Liver (tissue), 9 donors: ENCODE measurements around the gene DHH. TPM values are rescaled to one million over a fixed set of nuclear protein-coding genes. Genes with fewer than 3 reads are reported as not detected.

Source experiments
- DNase-seq: peaks from one replicate; pipeline ENCODE4 v3.0.0-alpha.2; 2017; ENCODE audit warnings: low spot score
- H3K27ac ChIP-seq, 2 donors: one replicate each; pipeline ENCODE4 v1.7.0; 2013; ENCODE audit warnings: inconsistent platforms in 2 of 2, low read length in 2 of 2, control low read depth in 1 of 2, low read depth in 1 of 2, mild to moderate bottlenecking in 1 of 2
- H3K27me3 ChIP-seq, 4 donors: one replicate each; pipeline versions ENCODE4 v1.6.1 to v1.7.0; 2013; ENCODE audit warnings: low read length in 3 of 4, inconsistent platforms in 1 of 4, mild to moderate bottlenecking in 1 of 4, moderate library complexity in 1 of 4; ENCODE audit not compliant: control insufficient read depth in 4 of 4, insufficient read depth in 4 of 4
- H3K36me3 ChIP-seq, 4 donors: one replicate each; pipeline versions ENCODE4 v1.6.1 to v1.7.0; 2013; ENCODE audit warnings: low read length in 3 of 4, mild to moderate bottlenecking in 3 of 4, low read depth in 1 of 4, moderate library complexity in 1 of 4; ENCODE audit not compliant: control insufficient read depth in 4 of 4, insufficient read depth in 3 of 4
- H3K4me1 ChIP-seq, 4 donors: one replicate each; pipeline versions ENCODE4 v1.6.1 to v1.7.0; 2013; ENCODE audit warnings: low read length in 3 of 4, mild to moderate bottlenecking in 3 of 4, moderate library complexity in 1 of 4; ENCODE audit not compliant: control insufficient read depth in 4 of 4, insufficient read depth in 4 of 4
- H3K4me3 ChIP-seq, 3 donors: one replicate each; pipeline versions ENCODE4 v1.6.1 to v1.7.0; 2013; ENCODE audit warnings: low read length in 3 of 3, control low read depth in 1 of 3, low read depth in 1 of 3, mild to moderate bottlenecking in 1 of 3
- H3K9ac ChIP-seq, 2 donors: one replicate each; pipeline ENCODE4 v1.7.0; 2013; ENCODE audit warnings: low read length in 2 of 2, mild to moderate bottlenecking in 2 of 2, moderate library complexity in 2 of 2, control low read depth in 1 of 2, low read depth in 1 of 2
- H3K9me3 ChIP-seq, 4 donors: one replicate each; pipeline versions ENCODE4 v1.6.1 to v1.7.0; 2013; ENCODE audit warnings: low read length in 3 of 4; ENCODE audit not compliant: control insufficient read depth in 4 of 4
- EGR1 ChIP-seq, 2 donors: IDR thresholded peaks; 2 replicates each; pipeline ENCODE4 v1.6.1; 2016 to 2018; ENCODE audit warnings: antibody characterized with exemption in 2 of 2, low read depth in 2 of 2
- FOXA1 ChIP-seq: IDR thresholded peaks from 2 replicates; pipeline ENCODE4 v1.6.1; 2016; ENCODE audit warnings: antibody characterized with exemption
- FOXA2 ChIP-seq: IDR thresholded peaks from 2 replicates; pipeline ENCODE4 v1.6.1; 2016; ENCODE audit warnings: antibody characterized with exemption
- HNF4A ChIP-seq, 2 donors: conservative IDR thresholded peaks; 2 replicates each; pipeline ENCODE4 v1.6.1; 2016; ENCODE audit warnings: antibody characterized with exemption in 2 of 2, mild to moderate bottlenecking in 2 of 2
- HNF4G ChIP-seq: IDR thresholded peaks from 2 replicates; pipeline ENCODE4 v1.6.1; 2016; ENCODE audit warnings: antibody characterized with exemption
- JUND ChIP-seq, 2 donors: IDR thresholded peaks; 2 replicates each; pipeline ENCODE4 v1.6.1; 2016; ENCODE audit warnings: antibody characterized with exemption in 2 of 2
- RAD21 ChIP-seq, 2 donors: IDR thresholded peaks; 2 replicates each; pipeline ENCODE4 v1.6.1; 2016; ENCODE audit warnings: antibody characterized with exemption in 2 of 2, mild to moderate bottlenecking in 2 of 2
- YY1 ChIP-seq: IDR thresholded peaks from 2 replicates; pipeline ENCODE4 v1.6.1; 2016; ENCODE audit warnings: antibody characterized with exemption, mild to moderate bottlenecking
- WGBS: extraction: QIAGEN DNeasy Blood & Tissue Kit; methylation state at CpG from one replicate; pipeline ENCODE4 v1.1.7; 2013; 5-methylcytosine and 5-hydroxymethylcytosine counted together
- polyA plus RNA-seq, 2 donors: library from polyadenylated mRNA; stranded (reverse) in 1 of 2; unstranded in 1 of 2; fragments of 200-250 nt in 1 of 2; fragments of >200 nt in 1 of 2; fragmentation: Nextera tagmentation in 1 of 2; extraction: Ambion mirVana in 1 of 2; gene quantifications; one replicate each; pipeline versions ENCODE4 v1.2.1 to v1.2.3, GENCODE V29; 2013 to 2015
- total RNA-seq, 2 donors: library from RNA; depleted of rRNA; stranded (reverse); fragments of >200 nt; gene quantifications; one replicate each; pipeline ENCODE4 v1.2.3, GENCODE V29; 2014
- TF ChIP-seq, protein P1 (sequence below): IDR thresholded peaks from 2 replicates; pipeline ENCODE4 v1.6.1; 2016; ENCODE audit warnings: antibody characterized with exemption, mild to moderate bottlenecking
- TF ChIP-seq, protein P2 (sequence below): IDR thresholded peaks from 2 replicates; pipeline ENCODE4 v1.6.1; 2016; ENCODE audit warnings: antibody characterized with exemption
- TF ChIP-seq, protein P3 (sequence below): IDR thresholded peaks from 2 replicates; pipeline ENCODE4 v1.6.1; 2016; ENCODE audit warnings: antibody characterized with exemption
- TF ChIP-seq, protein P4 (sequence below): IDR thresholded peaks from 2 replicates; pipeline ENCODE4 v1.6.1; 2016; ENCODE audit warnings: antibody characterized with exemption
- TF ChIP-seq, protein P5 (sequence below): fragments of 150-350 bp; IDR thresholded peaks from 2 replicates; pipeline ENCODE4 v1.5.1; 2017; ENCODE audit warnings: improper control_type of control experiment, low read depth, low read length; ENCODE audit not compliant: missing input control
- donor health status: healthy.
- donor health status: healthy.
- donor health status: healthy.
- donor health status: healthy.
- donor health status: healthy.

Gene DHH
- total and polyA plus RNA-seq, 4 donors: 0.08 to 0.09 (median 0.09) TPM; not detected in 1

DNA sequence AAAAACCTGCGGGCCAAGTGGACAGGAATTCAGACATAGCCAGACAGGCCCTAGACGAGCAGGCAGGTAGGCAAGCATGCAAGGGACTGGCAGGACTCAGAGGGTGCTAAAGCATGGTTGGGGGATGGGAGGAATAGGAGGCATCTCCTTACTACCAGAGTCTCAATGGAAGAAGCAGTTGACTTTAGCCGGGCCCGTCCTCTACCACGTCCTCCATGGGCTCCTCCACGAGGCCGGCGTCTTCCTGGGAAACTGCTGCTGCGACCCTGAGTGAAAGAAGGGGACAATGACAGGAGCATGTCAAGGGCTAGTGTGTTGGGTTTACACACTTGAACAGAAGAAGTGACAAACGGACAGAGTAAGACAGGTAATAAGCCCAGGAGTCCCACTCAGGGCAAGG lies 45.6 kb downstream of the DHH start (continued):
- TF ChIP-seq, protein P1, sequence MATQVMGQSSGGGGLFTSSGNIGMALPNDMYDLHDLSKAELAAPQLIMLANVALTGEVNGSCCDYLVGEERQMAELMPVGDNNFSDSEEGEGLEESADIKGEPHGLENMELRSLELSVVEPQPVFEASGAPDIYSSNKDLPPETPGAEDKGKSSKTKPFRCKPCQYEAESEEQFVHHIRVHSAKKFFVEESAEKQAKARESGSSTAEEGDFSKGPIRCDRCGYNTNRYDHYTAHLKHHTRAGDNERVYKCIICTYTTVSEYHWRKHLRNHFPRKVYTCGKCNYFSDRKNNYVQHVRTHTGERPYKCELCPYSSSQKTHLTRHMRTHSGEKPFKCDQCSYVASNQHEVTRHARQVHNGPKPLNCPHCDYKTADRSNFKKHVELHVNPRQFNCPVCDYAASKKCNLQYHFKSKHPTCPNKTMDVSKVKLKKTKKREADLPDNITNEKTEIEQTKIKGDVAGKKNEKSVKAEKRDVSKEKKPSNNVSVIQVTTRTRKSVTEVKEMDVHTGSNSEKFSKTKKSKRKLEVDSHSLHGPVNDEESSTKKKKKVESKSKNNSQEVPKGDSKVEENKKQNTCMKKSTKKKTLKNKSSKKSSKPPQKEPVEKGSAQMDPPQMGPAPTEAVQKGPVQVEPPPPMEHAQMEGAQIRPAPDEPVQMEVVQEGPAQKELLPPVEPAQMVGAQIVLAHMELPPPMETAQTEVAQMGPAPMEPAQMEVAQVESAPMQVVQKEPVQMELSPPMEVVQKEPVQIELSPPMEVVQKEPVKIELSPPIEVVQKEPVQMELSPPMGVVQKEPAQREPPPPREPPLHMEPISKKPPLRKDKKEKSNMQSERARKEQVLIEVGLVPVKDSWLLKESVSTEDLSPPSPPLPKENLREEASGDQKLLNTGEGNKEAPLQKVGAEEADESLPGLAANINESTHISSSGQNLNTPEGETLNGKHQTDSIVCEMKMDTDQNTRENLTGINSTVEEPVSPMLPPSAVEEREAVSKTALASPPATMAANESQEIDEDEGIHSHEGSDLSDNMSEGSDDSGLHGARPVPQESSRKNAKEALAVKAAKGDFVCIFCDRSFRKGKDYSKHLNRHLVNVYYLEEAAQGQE: no peak
- TF ChIP-seq, protein P2, sequence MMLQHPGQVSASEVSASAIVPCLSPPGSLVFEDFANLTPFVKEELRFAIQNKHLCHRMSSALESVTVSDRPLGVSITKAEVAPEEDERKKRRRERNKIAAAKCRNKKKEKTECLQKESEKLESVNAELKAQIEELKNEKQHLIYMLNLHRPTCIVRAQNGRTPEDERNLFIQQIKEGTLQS: no peak
- no peak for TF ChIP-seq RAD21 (IDR thresholded peaks at IDR 0.05)

DNA sequence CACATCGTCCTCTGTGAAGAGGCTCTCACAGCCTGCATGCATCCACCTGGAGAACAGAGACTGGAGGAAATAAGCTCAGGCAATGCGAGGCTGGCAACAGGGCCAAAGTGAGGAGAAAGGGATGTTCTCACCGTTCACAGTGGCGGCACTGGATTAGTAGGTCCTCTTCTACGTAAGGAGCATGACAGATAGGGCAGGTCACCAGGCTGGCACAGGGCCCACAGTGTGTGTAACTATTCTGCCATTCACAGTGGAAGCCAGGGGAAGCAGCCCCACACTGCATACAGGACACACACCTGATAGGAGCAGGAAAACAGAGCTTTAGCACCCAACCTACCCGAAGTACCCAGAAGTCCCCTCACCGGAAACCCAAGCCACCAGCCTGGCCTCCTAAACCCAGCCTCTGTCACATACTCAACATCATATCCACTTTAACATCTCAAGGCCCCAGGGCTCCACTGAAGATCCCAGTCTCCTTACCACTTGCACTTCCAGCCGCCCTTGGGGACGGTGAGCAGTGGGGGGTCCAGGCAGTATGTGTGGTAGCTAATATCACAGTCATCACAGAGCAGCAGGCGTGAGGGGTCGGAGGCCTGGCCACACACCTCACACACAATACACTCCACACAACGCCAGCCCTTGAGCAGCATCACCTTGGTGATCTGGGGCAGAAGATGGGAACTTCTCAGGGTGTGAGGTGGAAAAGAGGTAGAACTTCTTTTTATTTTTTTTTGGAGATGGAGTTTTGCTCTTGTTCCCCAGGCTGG lies 48.3 kb downstream of the DHH start:
- peaks cover 42 to 95% (median 73%) of the 10 kb centered on the region in 4 donors for H3K36me3 ChIP-seq
- DNase-seq: no peak
- TF ChIP-seq FOXA2 (no peak), HNF4G (no peak), EGR1 (IDR thresholded peaks at IDR 0.05; ENCODE audit: low read depth in 2 of 2) (no peak), JUND (IDR thresholded peaks at IDR 0.05) (no peak), RAD21 (IDR thresholded peaks at IDR 0.05) (no peak), FOXA1 (no peak), HNF4A (conservative IDR thresholded peaks at IDR 0.05) (no peak), YY1 (no peak)
- TF ChIP-seq, protein P3, sequence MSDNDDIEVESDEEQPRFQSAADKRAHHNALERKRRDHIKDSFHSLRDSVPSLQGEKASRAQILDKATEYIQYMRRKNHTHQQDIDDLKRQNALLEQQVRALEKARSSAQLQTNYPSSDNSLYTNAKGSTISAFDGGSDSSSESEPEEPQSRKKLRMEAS: no peak
- TF ChIP-seq, protein P4, sequence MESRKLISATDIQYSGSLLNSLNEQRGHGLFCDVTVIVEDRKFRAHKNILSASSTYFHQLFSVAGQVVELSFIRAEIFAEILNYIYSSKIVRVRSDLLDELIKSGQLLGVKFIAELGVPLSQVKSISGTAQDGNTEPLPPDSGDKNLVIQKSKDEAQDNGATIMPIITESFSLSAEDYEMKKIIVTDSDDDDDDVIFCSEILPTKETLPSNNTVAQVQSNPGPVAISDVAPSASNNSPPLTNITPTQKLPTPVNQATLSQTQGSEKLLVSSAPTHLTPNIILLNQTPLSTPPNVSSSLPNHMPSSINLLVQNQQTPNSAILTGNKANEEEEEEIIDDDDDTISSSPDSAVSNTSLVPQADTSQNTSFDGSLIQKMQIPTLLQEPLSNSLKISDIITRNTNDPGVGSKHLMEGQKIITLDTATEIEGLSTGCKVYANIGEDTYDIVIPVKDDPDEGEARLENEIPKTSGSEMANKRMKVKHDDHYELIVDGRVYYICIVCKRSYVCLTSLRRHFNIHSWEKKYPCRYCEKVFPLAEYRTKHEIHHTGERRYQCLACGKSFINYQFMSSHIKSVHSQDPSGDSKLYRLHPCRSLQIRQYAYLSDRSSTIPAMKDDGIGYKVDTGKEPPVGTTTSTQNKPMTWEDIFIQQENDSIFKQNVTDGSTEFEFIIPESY: no peak
- TF ChIP-seq, protein P5, sequence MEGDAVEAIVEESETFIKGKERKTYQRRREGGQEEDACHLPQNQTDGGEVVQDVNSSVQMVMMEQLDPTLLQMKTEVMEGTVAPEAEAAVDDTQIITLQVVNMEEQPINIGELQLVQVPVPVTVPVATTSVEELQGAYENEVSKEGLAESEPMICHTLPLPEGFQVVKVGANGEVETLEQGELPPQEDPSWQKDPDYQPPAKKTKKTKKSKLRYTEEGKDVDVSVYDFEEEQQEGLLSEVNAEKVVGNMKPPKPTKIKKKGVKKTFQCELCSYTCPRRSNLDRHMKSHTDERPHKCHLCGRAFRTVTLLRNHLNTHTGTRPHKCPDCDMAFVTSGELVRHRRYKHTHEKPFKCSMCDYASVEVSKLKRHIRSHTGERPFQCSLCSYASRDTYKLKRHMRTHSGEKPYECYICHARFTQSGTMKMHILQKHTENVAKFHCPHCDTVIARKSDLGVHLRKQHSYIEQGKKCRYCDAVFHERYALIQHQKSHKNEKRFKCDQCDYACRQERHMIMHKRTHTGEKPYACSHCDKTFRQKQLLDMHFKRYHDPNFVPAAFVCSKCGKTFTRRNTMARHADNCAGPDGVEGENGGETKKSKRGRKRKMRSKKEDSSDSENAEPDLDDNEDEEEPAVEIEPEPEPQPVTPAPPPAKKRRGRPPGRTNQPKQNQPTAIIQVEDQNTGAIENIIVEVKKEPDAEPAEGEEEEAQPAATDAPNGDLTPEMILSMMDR: no peak
- TF ChIP-seq, protein P2: no peak
- H3K9me3 ChIP-seq: no peaks in the 10 kb centered on the region
- no peak overlapping the region for H3K9ac ChIP-seq
- H3K27me3 ChIP-seq: no peaks in the 10 kb centered on the region
- no peak overlapping the region for H3K27ac ChIP-seq
- no peak overlapping the region for H3K4me3 ChIP-seq
- 95% methylated on average over 12 of the region's 12 CpGs for WGBS
- H3K4me1 ChIP-seq: no peaks in the 10 kb centered on the region
